ENCODE data around the gene DOCK1.

The DOCK1 gene

DNA sequence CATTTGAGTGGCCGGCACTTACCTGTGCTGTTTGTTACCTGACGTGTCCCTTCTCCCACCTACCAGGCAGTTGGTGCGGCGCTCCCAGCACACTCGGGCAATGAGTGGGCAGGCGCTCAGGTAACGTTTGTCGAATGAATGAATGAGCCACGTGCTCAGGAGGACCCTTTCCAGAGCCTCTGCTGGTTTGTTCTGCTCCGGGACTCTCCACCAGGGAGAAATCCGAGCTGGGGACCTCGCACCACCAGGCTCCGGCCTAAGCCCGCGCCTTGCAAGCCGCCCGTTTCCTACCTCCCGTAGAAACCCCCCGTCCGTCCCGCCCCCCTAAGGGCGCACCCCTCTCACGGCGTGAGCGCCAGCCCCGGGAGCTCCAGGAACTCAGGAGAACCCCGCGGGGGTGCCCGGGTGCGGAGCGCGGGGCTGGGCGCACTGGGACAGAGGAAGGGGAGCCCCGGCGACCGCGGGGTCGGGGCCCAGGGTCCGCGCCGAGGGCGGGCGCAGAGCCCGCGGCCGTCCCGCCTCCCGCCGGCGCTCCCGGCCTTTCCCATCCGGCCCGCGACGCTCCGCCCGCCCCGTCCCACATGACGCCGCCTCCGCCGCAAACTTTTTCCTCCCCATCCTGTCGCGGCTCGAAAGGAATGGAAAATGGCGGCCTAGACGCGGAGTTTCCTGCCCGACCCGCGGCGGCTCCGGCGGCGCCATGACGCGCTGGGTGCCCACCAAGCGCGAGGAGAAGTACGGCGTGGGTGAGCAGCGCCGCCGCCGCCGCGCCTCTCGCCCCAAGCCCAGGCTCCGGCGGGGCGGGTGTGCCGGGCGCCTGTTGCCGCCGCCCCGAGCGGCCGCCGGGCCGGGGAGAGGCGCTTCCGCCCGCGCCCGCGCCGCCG lies at the start of gene DOCK1:
DOCK1 (plus strand) TSS at position 611 of the 884 bp plus-strand sequence; CDS start at position 701, 90 bp downstream.
- TF ChIP-seq CTCF (IDR thresholded peaks at IDR 0.05; ENCODE audit: extremely low read depth, missing control alignments) = no peak
- no peak for DNase-seq (ENCODE audit: low spot score)

DNA sequence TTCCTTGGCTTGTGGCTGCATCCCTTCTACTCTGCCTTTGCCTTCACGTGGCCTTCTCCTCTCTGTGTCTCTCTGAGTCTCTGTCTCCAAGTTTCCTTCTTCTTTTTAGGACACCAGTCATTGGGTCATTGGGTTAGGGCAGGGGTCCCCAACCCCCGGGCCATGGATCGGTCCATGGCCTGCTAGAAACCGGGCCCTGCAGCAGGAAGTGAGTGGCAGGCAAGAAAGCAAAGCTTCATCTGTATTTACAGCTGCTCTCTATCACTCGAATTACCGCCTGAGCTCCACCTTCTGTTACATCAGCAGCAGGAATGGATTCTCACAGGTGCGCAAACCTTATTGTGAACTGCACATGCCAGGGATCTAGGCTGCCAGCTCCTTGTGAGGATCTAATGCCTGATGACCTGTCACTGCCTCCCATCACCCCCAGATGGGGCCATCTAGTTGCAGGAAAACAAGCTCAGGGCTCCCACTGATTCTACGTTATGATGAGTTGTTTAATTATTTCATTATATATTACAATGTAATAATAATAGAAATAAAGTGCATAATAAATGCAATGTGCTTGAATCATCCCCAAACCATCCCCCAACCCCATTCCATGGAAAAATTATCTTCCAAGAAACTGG lies 47.9 kb upstream of the DOCK1 start:
- TF ChIP-seq CTCF (IDR thresholded peaks at IDR 0.05; ENCODE audit: extremely low read depth, missing control alignments) = no peak
- no peak for DNase-seq (ENCODE audit: low spot score)

GRCh38 chr10:126867567-126868365 lies 37.5 kb upstream of the DOCK1 start:
- no peak for DNase-seq (ENCODE audit: low spot score)
- TF ChIP-seq CTCF (IDR thresholded peaks at IDR 0.05; ENCODE audit: extremely low read depth, missing control alignments) = no peak

DNA sequence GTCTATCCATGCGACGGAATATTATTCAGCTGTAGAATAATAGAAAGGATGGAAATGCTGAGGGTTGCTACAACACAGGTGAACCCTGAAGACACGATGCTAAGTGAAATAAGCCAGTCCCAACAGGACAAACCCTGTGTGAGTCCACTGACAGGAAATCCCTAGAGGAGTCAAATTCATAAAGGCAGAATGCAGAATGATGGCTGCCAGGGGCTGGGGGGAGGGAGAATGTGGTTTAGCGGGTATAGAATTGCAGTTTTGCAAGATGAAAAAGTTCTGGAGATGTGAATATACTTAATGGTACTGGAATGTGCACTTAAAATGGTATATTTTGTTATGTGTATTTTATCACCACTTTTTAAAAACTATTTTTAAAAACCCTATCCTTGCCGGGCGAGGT lies 36.9 kb upstream of the DOCK1 start:
- TF ChIP-seq CTCF (IDR thresholded peaks at IDR 0.05; ENCODE audit: extremely low read depth, missing control alignments) = no peak
- no peak for DNase-seq (ENCODE audit: low spot score)

GRCh38 chr10:126872135-126872534 lies 33.1 kb upstream of the DOCK1 start:
- no peak for DNase-seq (ENCODE audit: low spot score)
- no peak for TF ChIP-seq CTCF (IDR thresholded peaks at IDR 0.05; ENCODE audit: extremely low read depth, missing control alignments)

DNA sequence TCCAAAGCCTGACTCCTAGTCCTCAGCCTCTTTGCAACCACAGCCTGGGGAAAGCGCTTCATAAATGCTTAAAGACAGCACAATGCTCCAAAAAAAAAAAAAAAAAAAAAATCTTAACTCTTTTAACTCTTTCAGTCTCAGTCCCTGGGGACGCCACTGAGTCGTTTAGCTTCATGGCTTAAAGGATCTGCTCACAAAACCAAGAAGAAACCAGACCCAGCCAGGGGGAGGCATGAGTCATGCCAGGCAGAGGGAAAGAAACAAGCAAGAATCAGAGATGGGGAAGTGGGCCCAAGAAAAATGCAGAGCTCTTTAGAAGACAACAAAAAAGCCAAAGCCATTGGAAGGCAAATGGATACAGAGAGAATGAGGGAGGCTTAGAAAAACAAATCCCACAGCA lies 32.5 kb upstream of the DOCK1 start:
- no peak for TF ChIP-seq CTCF (IDR thresholded peaks at IDR 0.05; ENCODE audit: extremely low read depth, missing control alignments)
- DNase-seq (ENCODE audit: low spot score) = no peak
